ENCODE results near the gene TUB. TPM values are rescaled to one million over a fixed set of nuclear protein-coding genes. Genes with fewer than 3 reads are reported as not detected.

Gene TUB
- polyA plus RNA-seq, 1 of the 3 experiments (the other 2 are of a cell fraction): 11.3 TPM

GRCh38 chr11:8089791-8090510 lies 8.9 kb downstream of the TUB start (continued):
- TF ChIP-seq USF2 (IDR thresholded peaks at IDR 0.05; ENCODE audit: borderline replicate concordance, low read depth, low read length) (no peak), MEF2A (IDR thresholded peaks at IDR 0.05; ENCODE audit: borderline replicate concordance, low read depth) (no peak), RFX5 (IDR thresholded peaks at IDR 0.05; ENCODE audit: low read length) (no peak), YY1 (IDR thresholded peaks at IDR 0.05; ENCODE audit: low read depth) (no peak)

- peaks cover 28% of the 10 kb centered on the region for H4K20me1 ChIP-seq (ENCODE audit: insufficient read depth)
- H3K27me3 ChIP-seq (ENCODE audit: insufficient read depth): no peaks in the 10 kb centered on the region
- H3K36me3 ChIP-seq (replicated peaks in 1 of 2; ENCODE audit: control insufficient read depth in 1 of 2, insufficient read depth in 2 of 2, low read length in 1 of 2): peaks cover 0 to 22% of the 10 kb centered on the region in 2 experiments
- H2AFZ ChIP-seq (ENCODE audit: low read depth): no peak overlapping the region
- H3K4me1 ChIP-seq (ENCODE audit: control insufficient read depth in 1 of 2, insufficient read depth in 2 of 2, low read depth in 1 of 2, low read length in 1 of 2): peaks cover 3 to 66% of the 10 kb centered on the region in 2 experiments; a peak in 3 of 4 replicates
- H3K4me2 ChIP-seq: no peak overlapping the region
- H3K79me2 ChIP-seq (ENCODE audit: insufficient read depth): 0 out of 2 replicates have a peak, but pooled peaks cover 2% of the 10 kb centered on the region
- H3K9me3 ChIP-seq: no peaks in the 10 kb centered on the region
- H3F3A ChIP-seq (replicated peaks; ENCODE audit: insufficient read depth): no peaks in the 10 kb centered on the region
- H3K9me2 ChIP-seq: no peaks in the 10 kb centered on the region
- peak; percentile 73 for TF ChIP-seq SMC3 (IDR thresholded peaks at IDR 0.05; ENCODE audit: low read depth, low read length)
- no peak for TF ChIP-seq REST (IDR thresholded peaks at IDR 0.05; ENCODE audit: low read depth, low read length)
- no peak for TF ChIP-seq POLR2AphosphoS5 (IDR thresholded peaks at IDR 0.05; ENCODE audit: low read depth, low read length)
- peak; percentile 75 for TF ChIP-seq CTCF (IDR thresholded peaks at IDR 0.05)
- peak; percentile 76 for TF ChIP-seq RAD21 (IDR thresholded peaks at IDR 0.05; ENCODE audit: low read length)
- no peak overlapping the region; a peak in 1 of 4 replicates for H3K27ac ChIP-seq (ENCODE audit: low read depth in 2 of 2, low read length in 1 of 2)
- peak; percentile 79 for DNase-seq
- 52% methylated on average over 5 of the region's 5 CpGs for WGBS (ENCODE audit: low lambda C conversion rate)
- H3K4me3 ChIP-seq (ENCODE audit: low read depth in 2 of 2, low read length in 1 of 2): no peak overlapping the region; a peak in 1 of 4 replicates
- CTCF ChIA-PET: interaction anchor here (0.6 to 26.8 kb wide), 34 partner anchors 8 to 477 kb away, joined by 3 to 620 read pairs (median 5); partner anchors contain the start of genes EIF3F and TUB
- POLR2A ChIA-PET: interaction anchor here (0.8 to 1.3 kb wide), 2 partner anchors 8 to 57 kb away, joined by 5 read pairs; no protein-coding TSS in a partner anchor
- H3K9ac ChIP-seq: no peak overlapping the region
These were observed 9.7 kb downstream of the TUB start for GRCh38 chr11:8090756-8091155.

All from SK-N-SH (cell line).